Psoas muscle (tissue), 8 donors: Measurements from ENCODE around the gene ELMO1. TPM values are rescaled to one million over a fixed set of nuclear protein-coding genes. Genes with fewer than 3 reads are reported as not detected.

Experiments
- ATAC-seq, 4 donors: fragments of 200-7000 bp; cut with Tn5 transposase; one replicate each; pipeline ENCODE4 v1.9.1; 2020; ENCODE audit warnings: moderate library complexity in 3 of 4, mild to moderate bottlenecking in 2 of 4
- DNase-seq, 2 donors: peaks; one replicate each; pipeline ENCODE4 v3.0.0-alpha.2; 2020
- H3K27ac ChIP-seq: fragments of 200-600 bp; one replicate; pipeline ENCODE4 v1.8.0; 2022
- H3K27me3 ChIP-seq, 3 donors: fragments of 200-600 bp in 1 of 3; one replicate each; pipeline versions ENCODE4 v1.6.1 to v1.8.0; 2013 to 2022; ENCODE audit warnings: low read length in 2 of 3, mild to moderate bottlenecking in 2 of 3, moderate library complexity in 1 of 3; ENCODE audit not compliant: insufficient read depth in 3 of 3
- H3K36me3 ChIP-seq, 2 donors: fragments of 200-600 bp in 1 of 2; one replicate each; pipeline versions ENCODE4 v1.6.1 to v1.8.0; 2013 to 2022; ENCODE audit warnings: low read depth in 1 of 2, mild to moderate bottlenecking in 1 of 2, moderate library complexity in 1 of 2; ENCODE audit not compliant: insufficient read depth in 1 of 2
- H3K4me1 ChIP-seq: fragments of 200-600 bp; one replicate; pipeline ENCODE4 v1.8.0; 2022
- H3K4me3 ChIP-seq: fragments of 200-600 bp; one replicate; pipeline ENCODE4 v1.8.0; 2022; ENCODE audit warnings: mild to moderate bottlenecking
- H3K9me3 ChIP-seq: fragments of 200-600 bp; one replicate; pipeline ENCODE4 v1.8.0; 2022
- CTCF ChIP-seq: fragments of 200-600 bp; IDR thresholded peaks from one replicate; pipeline ENCODE4 v1.8.0; 2022; ENCODE audit warnings: antibody characterized with exemption
- WGBS, 3 donors: extraction: QIAGEN DNeasy Blood & Tissue Kit; methylation state at CpG; one replicate each; pipeline versions ENCODE4 v1.1.6 to v1.1.7; 2013; 5-methylcytosine and 5-hydroxymethylcytosine counted together
- intact Hi-C, 2 donors: fragments of 100-400 bp; cut with DNase I; formaldehyde crosslinking; loops; one replicate each; pipeline versions ENCODE4 v1.11.0 to v1.14.2; 2022
- polyA plus RNA-seq, 3 donors: library from polyadenylated mRNA; stranded (reverse); fragments of 200-250 nt; gene quantifications; one replicate each; pipeline ENCODE4 v1.2.3, GENCODE V29; 2013
- total RNA-seq, 4 donors: library from RNA; stranded (reverse); fragmentation: NEBNext Ultra II Directional in 2 of 4; extraction: Animal tissue kit (Norgen Biotek cat#: 25700) in 2 of 4; gene quantifications; one replicate each; pipeline versions ENCODE4 v1.2.1 to v1.2.4, GENCODE V29; 2021 to 2023
- donor health status: healthy with polysubstance abuse.
- donor health status: DM: no; HTN: no; CAD: no; lungs with moderate emphysema.
- donor health status: Bipolar disorder and iron deficiency.
- donor health status: healthy.
- donor health status: DM: yes; HTN: yes; CAD: no.
- donor health status: DM: no; HTN: no; CAD: no.
- donor health status: DM: no; HTN: no; CAD: no.
- donor health status: DM: yes; HTN: yes; CAD: no.

ELMO1 gene
- total and polyA plus RNA-seq, 7 donors, result 2.8 to 8.1 (median 6.9) TPM

GRCh38 chr7:37196676-37197075 lies 252.0 kb downstream of the ELMO1 start:
- TF ChIP-seq CTCF, result no peak
- Histone ChIP-seq H3K9me3 (no peaks in the 10 kb centered on the region), H3K4me1 (peaks cover 9% of the 10 kb centered on the region), H3K4me3 (no peak overlapping the region), H3K36me3 (no peaks in the 10 kb centered on the region), H3K27me3 (no peaks in the 10 kb centered on the region), H3K27ac (no peak overlapping the region)
- DNase-seq (no peak), ATAC-seq (no peak)
- 53 to 57% (median 55%) methylated on average over 2 of the region's 2 CpGs for WGBS, 3 donors
- intact Hi-C loops, result loop anchor here in 1 of 2 donors (5.0 kb wide), 1 partner anchor 229 kb away; no protein-coding TSS in a partner anchor

GRCh38 chr7:37195388-37195787 lies 253.3 kb downstream of the ELMO1 start:
- 92 to 96% (median 93%) methylated on average over 7 of the region's 7 CpGs for WGBS, 3 donors
- intact Hi-C loops, result loop anchor here in 1 of 2 donors (5.0 kb wide), 1 partner anchor 228 kb away; no protein-coding TSS in a partner anchor
- H3K4me3 ChIP-seq, result no peak overlapping the region
- no peak for TF ChIP-seq CTCF
- no peaks in the 10 kb centered on the region for H3K27me3 ChIP-seq
- no peak overlapping the region for H3K27ac ChIP-seq
- DNase-seq (no peak), ATAC-seq (no peak)
- peaks cover 3% of the 10 kb centered on the region for H3K4me1 ChIP-seq
- H3K36me3 ChIP-seq, result no peaks in the 10 kb centered on the region
- H3K9me3 ChIP-seq, result no peaks in the 10 kb centered on the region

GRCh38 chr7:37194943-37195342 lies 253.7 kb downstream of the ELMO1 start:
- no peak for DNase-seq
- intact Hi-C loops, result loop anchor here in 1 of 2 donors (5.0 kb wide), 1 partner anchor 228 kb away; no protein-coding TSS in a partner anchor
- no peak for TF ChIP-seq CTCF
- Histone ChIP-seq H3K27ac (no peak overlapping the region), H3K36me3 (no peaks in the 10 kb centered on the region), H3K4me1 (peaks cover 3% of the 10 kb centered on the region), H3K9me3 (no peaks in the 10 kb centered on the region), H3K27me3 (no peaks in the 10 kb centered on the region), H3K4me3 (no peak overlapping the region)
- WGBS, 3 donors, result 96 to 97% (median 96%) methylated on average over 4 of the region's 4 CpGs
- no peak for ATAC-seq

GRCh38 chr7:37193775-37194135 lies 254.9 kb downstream of the ELMO1 start:
- no peaks in the 10 kb centered on the region for H3K36me3 ChIP-seq
- DNase-seq, result no peak
- no peak overlapping the region for H3K4me3 ChIP-seq
- ATAC-seq, result no peak
- no peak for TF ChIP-seq CTCF
- intact Hi-C loops, result no loop called here
- H3K9me3 ChIP-seq, result no peaks in the 10 kb centered on the region
- H3K4me1 ChIP-seq, result peaks cover 3% of the 10 kb centered on the region
- no peak overlapping the region for H3K27ac ChIP-seq
- 72 to 81% (median 79%) methylated on average over 2 of the region's 2 CpGs for WGBS, 3 donors
- no peaks in the 10 kb centered on the region for H3K27me3 ChIP-seq

GRCh38 chr7:37193087-37193774 lies 255.4 kb downstream of the ELMO1 start:
- WGBS, 3 donors, result 89 to 92% (median 91%) methylated on average over 16 of the region's 16 CpGs
- Histone ChIP-seq H3K27me3 (no peaks in the 10 kb centered on the region), H3K4me3 (no peak overlapping the region), H3K4me1 (no peaks in the 10 kb centered on the region), H3K36me3 (no peaks in the 10 kb centered on the region), H3K27ac (no peak overlapping the region), H3K9me3 (no peaks in the 10 kb centered on the region)
- no peak for TF ChIP-seq CTCF
- intact Hi-C loops, result no loop called here
- no peak for DNase-seq
- ATAC-seq, result peak in 1 of 4 donors; percentile 50
